Panc1 (cell line): ENCODE data around the gene CNIH2. TPM values are rescaled to one million over a fixed set of nuclear protein-coding genes. Genes with fewer than 3 reads are reported as not detected.

Source experiments
- ATAC-seq: fragments of 200-7000 bp; cut with Tn5 transposase; 2 replicates; pipeline ENCODE4 v1.9.1; 2020; ENCODE audit warnings: mild to moderate bottlenecking, moderate library complexity
- BruUV-seq: library from RNA; stranded (reverse); fragments of 400-500 nt; replicated peaks from 2 replicates; lab custom pipeline; 2021; lab: Mats Ljungman, UMichigan
- CTCF ChIA-PET: fragments of 300-600 bp; sonication (Branson Sonifier 250); formaldehyde crosslinking; loops from one replicate; lab custom pipeline; 2022; ENCODE audit warnings: antibody characterized with exemption; lab: Charles Lee
- POLR2A ChIA-PET: fragments of 300-600 bp; sonication (Branson Sonifier 250); formaldehyde crosslinking; loops from one replicate; lab custom pipeline; 2022; ENCODE audit warnings: antibody characterized with exemption; lab: Charles Lee
- DNase-seq: peaks from one replicate; pipeline ENCODE4 v3.0.0-alpha.2; 2010; ENCODE audit warnings: low read depth, low spot score
- H3K27ac ChIP-seq: 2 replicates; pipeline ENCODE4 v1.5.1; 2011; ENCODE audit warnings: mild to moderate bottlenecking, low read length, inconsistent platforms
- H3K27me3 ChIP-seq: fragments of 200-500 bp; sonication (Bioruptor generic); 2 replicates; pipeline ENCODE4 v1.6.0; 2014; ENCODE audit warnings: low read length, inconsistent platforms; ENCODE audit not compliant: control insufficient read depth, insufficient read depth
- H3K36me3 ChIP-seq: fragments of 200-500 bp; sonication (Bioruptor generic); 2 replicates; pipeline ENCODE4 v1.5.1; 2014; ENCODE audit warnings: inconsistent platforms, mild to moderate bottlenecking, low read length, moderate library complexity; ENCODE audit not compliant: control insufficient read depth, insufficient read depth
- H3K4me1 ChIP-seq: 2 replicates; pipeline ENCODE4 v1.5.1; 2011; ENCODE audit warnings: inconsistent platforms, mild to moderate bottlenecking, low read length, moderate library complexity; ENCODE audit not compliant: control insufficient read depth, insufficient read depth
- H3K4me3 ChIP-seq, 2 experiments: 2 replicates each; pipeline ENCODE4 v1.5.1; 2011 to 2012; ENCODE audit warnings: low read depth in 2 of 2, low read length in 2 of 2, mild to moderate bottlenecking in 2 of 2, inconsistent platforms in 1 of 2, moderate library complexity in 1 of 2
- H3K9me3 ChIP-seq: fragments of 200-500 bp; sonication (Bioruptor generic); 2 replicates; pipeline ENCODE4 v1.5.1; 2014; ENCODE audit warnings: low read depth, mild to moderate bottlenecking, inconsistent platforms, low read length, moderate library complexity; ENCODE audit not compliant: control insufficient read depth, insufficient read depth
- POLR2AphosphoS5 ChIP-seq: IDR thresholded peaks from 2 replicates; pipeline ENCODE4 v1.6.1; 2012; ENCODE audit warnings: mild to moderate bottlenecking, low read depth, low read length, moderate library complexity
- SIN3A ChIP-seq: IDR thresholded peaks from 2 replicates; pipeline ENCODE4 v1.6.1; 2012; ENCODE audit warnings: low read depth, mild to moderate bottlenecking, low read length, moderate library complexity, borderline replicate concordance; ENCODE audit not compliant: insufficient read depth
- TCF7L2 ChIP-seq: IDR thresholded peaks from 2 replicates; pipeline ENCODE4 v1.6.1; 2011; ENCODE audit warnings: mild to moderate bottlenecking, low read depth, low read length, inconsistent platforms
- in situ Hi-C: cut with HindIII; loops from 2 replicates; pipeline ENCODE4 v1.10.0; 2016; ENCODE audit warnings: low sequenced_read_pairs, low pct_unique_long_range_greater_than_20kb
- intact Hi-C: fragments of 100-400 bp; cut with micrococcal nuclease; formaldehyde crosslinking; loops from one replicate; pipeline ENCODE4 v1.10.0; 2022; ENCODE audit not compliant: unreplicated experiment
- total RNA-seq: library from RNA; stranded (reverse); gene quantifications from one replicate; pipeline ENCODE4 v1.2.1, GENCODE V29; 2021; ENCODE audit not compliant: unreplicated experiment
- TF ChIP-seq, protein P1 (sequence below): fragments of 450-650 bp; IDR thresholded peaks from 2 replicates; pipeline ENCODE4 v1.5.1; 2017; ENCODE audit warnings: mild to moderate bottlenecking
- TF ChIP-seq, protein P2 (sequence below), 2 experiments: IDR thresholded peaks; 2 replicates each; pipeline ENCODE4 v1.6.1; 2011 to 2012; ENCODE audit warnings: low read depth in 2 of 2, control low read depth in 1 of 2, low read length in 1 of 2, mild to moderate bottlenecking in 1 of 2, moderate library complexity in 1 of 2; ENCODE audit not compliant: insufficient read depth in 1 of 2

Gene CNIH2
- total RNA-seq, 1 experiment from 2014 or later = 9.3 TPM

DNA sequence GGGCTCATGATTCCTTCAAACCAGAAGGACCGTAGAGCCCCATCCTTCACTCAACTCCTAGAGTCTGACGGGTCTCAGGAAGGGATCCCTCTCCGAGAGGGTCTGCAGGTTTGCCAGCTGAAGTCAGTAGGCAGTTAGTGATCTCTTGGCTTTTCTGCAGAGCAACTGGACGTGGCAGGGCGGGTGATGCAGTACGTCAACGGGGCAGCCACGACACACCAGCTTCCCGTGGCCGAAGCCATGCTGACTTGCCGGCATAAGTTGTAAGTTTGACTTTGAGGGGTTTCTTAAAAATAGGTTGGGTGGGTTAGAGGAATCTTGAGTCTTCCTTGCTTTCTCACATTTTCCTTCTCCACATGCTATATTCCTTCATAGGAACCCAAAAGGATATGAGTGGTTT, 42.8 kb upstream of the CNIH2 start:
- Histone ChIP-seq H3K9me3 (no peaks in the 10 kb centered on the region), H3K36me3 (no peaks in the 10 kb centered on the region), H3K27ac (no peak overlapping the region), H3K4me3 (no peak overlapping the region), H3K4me1 (no peaks in the 10 kb centered on the region), H3K27me3 (no peaks in the 10 kb centered on the region)
- ChIA-PET CTCF (no interaction called here), POLR2A (interaction anchor here (0.6 kb wide), 1 partner anchor 426 kb away, joined by 3 read pairs; no protein-coding TSS in a partner anchor)
- intact Hi-C loops = no loop called here
- DNase-seq (no peak), ATAC-seq (no peak)
- in situ Hi-C loops = no loop called here
- BruUV-seq = no TSS peak
- TF ChIP-seq, protein P1, sequence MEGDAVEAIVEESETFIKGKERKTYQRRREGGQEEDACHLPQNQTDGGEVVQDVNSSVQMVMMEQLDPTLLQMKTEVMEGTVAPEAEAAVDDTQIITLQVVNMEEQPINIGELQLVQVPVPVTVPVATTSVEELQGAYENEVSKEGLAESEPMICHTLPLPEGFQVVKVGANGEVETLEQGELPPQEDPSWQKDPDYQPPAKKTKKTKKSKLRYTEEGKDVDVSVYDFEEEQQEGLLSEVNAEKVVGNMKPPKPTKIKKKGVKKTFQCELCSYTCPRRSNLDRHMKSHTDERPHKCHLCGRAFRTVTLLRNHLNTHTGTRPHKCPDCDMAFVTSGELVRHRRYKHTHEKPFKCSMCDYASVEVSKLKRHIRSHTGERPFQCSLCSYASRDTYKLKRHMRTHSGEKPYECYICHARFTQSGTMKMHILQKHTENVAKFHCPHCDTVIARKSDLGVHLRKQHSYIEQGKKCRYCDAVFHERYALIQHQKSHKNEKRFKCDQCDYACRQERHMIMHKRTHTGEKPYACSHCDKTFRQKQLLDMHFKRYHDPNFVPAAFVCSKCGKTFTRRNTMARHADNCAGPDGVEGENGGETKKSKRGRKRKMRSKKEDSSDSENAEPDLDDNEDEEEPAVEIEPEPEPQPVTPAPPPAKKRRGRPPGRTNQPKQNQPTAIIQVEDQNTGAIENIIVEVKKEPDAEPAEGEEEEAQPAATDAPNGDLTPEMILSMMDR = no peak
- no peak for TF ChIP-seq SIN3A
- TF ChIP-seq, protein P2, sequence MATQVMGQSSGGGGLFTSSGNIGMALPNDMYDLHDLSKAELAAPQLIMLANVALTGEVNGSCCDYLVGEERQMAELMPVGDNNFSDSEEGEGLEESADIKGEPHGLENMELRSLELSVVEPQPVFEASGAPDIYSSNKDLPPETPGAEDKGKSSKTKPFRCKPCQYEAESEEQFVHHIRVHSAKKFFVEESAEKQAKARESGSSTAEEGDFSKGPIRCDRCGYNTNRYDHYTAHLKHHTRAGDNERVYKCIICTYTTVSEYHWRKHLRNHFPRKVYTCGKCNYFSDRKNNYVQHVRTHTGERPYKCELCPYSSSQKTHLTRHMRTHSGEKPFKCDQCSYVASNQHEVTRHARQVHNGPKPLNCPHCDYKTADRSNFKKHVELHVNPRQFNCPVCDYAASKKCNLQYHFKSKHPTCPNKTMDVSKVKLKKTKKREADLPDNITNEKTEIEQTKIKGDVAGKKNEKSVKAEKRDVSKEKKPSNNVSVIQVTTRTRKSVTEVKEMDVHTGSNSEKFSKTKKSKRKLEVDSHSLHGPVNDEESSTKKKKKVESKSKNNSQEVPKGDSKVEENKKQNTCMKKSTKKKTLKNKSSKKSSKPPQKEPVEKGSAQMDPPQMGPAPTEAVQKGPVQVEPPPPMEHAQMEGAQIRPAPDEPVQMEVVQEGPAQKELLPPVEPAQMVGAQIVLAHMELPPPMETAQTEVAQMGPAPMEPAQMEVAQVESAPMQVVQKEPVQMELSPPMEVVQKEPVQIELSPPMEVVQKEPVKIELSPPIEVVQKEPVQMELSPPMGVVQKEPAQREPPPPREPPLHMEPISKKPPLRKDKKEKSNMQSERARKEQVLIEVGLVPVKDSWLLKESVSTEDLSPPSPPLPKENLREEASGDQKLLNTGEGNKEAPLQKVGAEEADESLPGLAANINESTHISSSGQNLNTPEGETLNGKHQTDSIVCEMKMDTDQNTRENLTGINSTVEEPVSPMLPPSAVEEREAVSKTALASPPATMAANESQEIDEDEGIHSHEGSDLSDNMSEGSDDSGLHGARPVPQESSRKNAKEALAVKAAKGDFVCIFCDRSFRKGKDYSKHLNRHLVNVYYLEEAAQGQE (IDR thresholded peaks at IDR 0.05; ENCODE audit: insufficient read depth in 1 of 2, low read depth in 2 of 2, low read length in 1 of 2) = no peak
- no peak for TF ChIP-seq TCF7L2
- no peak for TF ChIP-seq POLR2AphosphoS5

DNA sequence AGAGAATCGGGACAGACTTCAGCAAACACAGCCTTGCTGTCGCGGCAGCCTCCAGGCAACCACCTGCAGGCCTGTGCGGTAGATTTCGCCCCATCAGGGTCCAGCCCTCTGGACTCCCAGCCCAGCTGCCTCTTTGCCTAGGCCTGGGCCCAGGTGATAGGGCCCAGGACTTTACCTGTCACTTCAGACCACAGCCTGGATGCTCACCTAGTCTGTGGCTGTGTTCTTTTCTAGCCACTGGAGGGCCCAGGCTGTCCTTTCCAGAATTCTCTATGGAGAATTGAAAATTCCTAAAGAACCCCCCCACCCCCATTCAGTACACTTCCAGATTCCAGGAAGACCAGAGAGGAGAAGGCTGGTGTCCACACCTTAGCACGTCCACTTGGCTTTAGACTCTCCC, 40.1 kb upstream of the CNIH2 start:
- ChIA-PET CTCF (no interaction called here), POLR2A (no interaction called here)
- no peaks in the 10 kb centered on the region; the same call in 1 of the 2 replicates for H3K36me3 ChIP-seq
- no peak overlapping the region for H3K27ac ChIP-seq
- H3K4me1 ChIP-seq = no peaks in the 10 kb centered on the region
- H3K27me3 ChIP-seq = no peaks in the 10 kb centered on the region
- H3K4me3 ChIP-seq = no peak overlapping the region
- ATAC-seq = no peak
- BruUV-seq = no TSS peak
- intact Hi-C loops = no loop called here
- in situ Hi-C loops = no loop called here
- TF ChIP-seq, protein P2 (IDR thresholded peaks at IDR 0.05; ENCODE audit: insufficient read depth in 1 of 2, low read depth in 2 of 2, low read length in 1 of 2) = no peak
- TF ChIP-seq SIN3A (no peak), POLR2AphosphoS5 (no peak), TCF7L2 (no peak)
- TF ChIP-seq, protein P1 = no peak
- DNase-seq = no peak
- no peaks in the 10 kb centered on the region for H3K9me3 ChIP-seq
